DND-41 (cell line): ENCODE data around the gene LRRC10B.

Source experiments
- CTCF ChIP-seq: IDR thresholded peaks from 2 replicates; pipeline ENCODE4 v1.5.1; 2012; ENCODE audit warnings: borderline replicate concordance, low read length, moderate library complexity, mild to moderate bottlenecking; ENCODE audit not compliant: poor library complexity, severe bottlenecking; ENCODE audit errors: extremely low read depth
- EZH2 ChIP-seq: IDR thresholded peaks from 3 replicates; pipeline ENCODE4 v1.6.1; 2012; ENCODE audit warnings: borderline replicate concordance, low read depth, mild to moderate bottlenecking, moderate library complexity, low read length, inconsistent platforms; ENCODE audit not compliant: severe bottlenecking

GRCh38 chr11:61499816-61500491, 8.6 kb upstream of the LRRC10B start:
- TF ChIP-seq CTCF = no peak
- no peak for TF ChIP-seq EZH2
